ENCODE data around the gene LRP5.

- no peak for TF ChIP-seq CTCF (IDR thresholded peaks at IDR 0.05)
- peak in 1 of 2 donors; percentile 25 for TF ChIP-seq POLR2A (IDR thresholded peaks at IDR 0.05)
Measured at GRCh38 chr11:68314203-68315170, 2.1 kb downstream of the LRP5 start.

Measured in thyroid gland (tissue), 4 donors.